B cell (primary cell): ENCODE results near the gene FLT1.

Experiments used
- EZH2 ChIP-seq: IDR thresholded peaks from 2 replicates; pipeline ENCODE4 v1.6.1; 2012; ENCODE audit warnings: borderline replicate concordance, low read depth, mild to moderate bottlenecking, moderate library complexity, low read length; ENCODE audit not compliant: insufficient read depth, poor library complexity, severe bottlenecking
- TF ChIP-seq, protein P1 (sequence below): fragments of 200-600 bp; IDR thresholded peaks from one replicate; pipeline ENCODE4 v1.8.0; 2022; ENCODE audit warnings: antibody characterized with exemption, mild to moderate bottlenecking

DNA sequence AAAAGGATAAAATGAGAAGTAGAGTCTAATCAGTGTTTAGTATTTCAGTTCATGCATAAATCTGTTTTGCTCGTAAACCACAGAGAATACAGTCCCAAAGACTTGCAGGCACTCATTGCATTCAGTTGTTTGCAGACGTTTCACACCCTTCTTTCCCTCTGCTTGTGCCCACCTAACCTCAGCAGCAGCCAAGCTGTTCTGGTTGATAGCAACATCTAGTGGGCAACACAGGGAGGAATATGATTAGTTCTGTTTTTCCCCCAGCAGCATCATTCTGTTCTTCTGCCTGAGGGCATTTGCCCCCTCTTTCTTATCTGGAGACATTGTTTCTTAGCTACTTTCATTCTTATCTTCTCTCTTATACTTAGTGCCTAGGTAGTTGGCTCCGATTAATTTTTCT lies 221.0 kb downstream of the FLT1 start:
- TF ChIP-seq, protein P1, sequence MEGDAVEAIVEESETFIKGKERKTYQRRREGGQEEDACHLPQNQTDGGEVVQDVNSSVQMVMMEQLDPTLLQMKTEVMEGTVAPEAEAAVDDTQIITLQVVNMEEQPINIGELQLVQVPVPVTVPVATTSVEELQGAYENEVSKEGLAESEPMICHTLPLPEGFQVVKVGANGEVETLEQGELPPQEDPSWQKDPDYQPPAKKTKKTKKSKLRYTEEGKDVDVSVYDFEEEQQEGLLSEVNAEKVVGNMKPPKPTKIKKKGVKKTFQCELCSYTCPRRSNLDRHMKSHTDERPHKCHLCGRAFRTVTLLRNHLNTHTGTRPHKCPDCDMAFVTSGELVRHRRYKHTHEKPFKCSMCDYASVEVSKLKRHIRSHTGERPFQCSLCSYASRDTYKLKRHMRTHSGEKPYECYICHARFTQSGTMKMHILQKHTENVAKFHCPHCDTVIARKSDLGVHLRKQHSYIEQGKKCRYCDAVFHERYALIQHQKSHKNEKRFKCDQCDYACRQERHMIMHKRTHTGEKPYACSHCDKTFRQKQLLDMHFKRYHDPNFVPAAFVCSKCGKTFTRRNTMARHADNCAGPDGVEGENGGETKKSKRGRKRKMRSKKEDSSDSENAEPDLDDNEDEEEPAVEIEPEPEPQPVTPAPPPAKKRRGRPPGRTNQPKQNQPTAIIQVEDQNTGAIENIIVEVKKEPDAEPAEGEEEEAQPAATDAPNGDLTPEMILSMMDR = no peak
- no peak for TF ChIP-seq EZH2
